Suprapubic skin (tissue), 3 donors: ENCODE data around the gene CELSR1.

Experiments
- POLR2A ChIP-seq, 2 donors: fragments of 450-650 bp; IDR thresholded peaks; one replicate each; pipeline ENCODE4 v1.6.1; 2017; ENCODE audit warnings: antibody characterized with exemption in 2 of 2, mild to moderate bottlenecking in 2 of 2, moderate library complexity in 2 of 2
- TF ChIP-seq, protein P1 (sequence below), 2 donors: fragments of 200-600 bp in 1 of 2; fragments of 450-650 bp in 1 of 2; sonication (generic) in 1 of 2; IDR thresholded peaks; one replicate each; pipeline ENCODE4 v1.5.1; 2016 to 2019; ENCODE audit warnings: antibody characterized with exemption in 2 of 2, mild to moderate bottlenecking in 1 of 2, moderate library complexity in 1 of 2

- TF ChIP-seq, protein P1, sequence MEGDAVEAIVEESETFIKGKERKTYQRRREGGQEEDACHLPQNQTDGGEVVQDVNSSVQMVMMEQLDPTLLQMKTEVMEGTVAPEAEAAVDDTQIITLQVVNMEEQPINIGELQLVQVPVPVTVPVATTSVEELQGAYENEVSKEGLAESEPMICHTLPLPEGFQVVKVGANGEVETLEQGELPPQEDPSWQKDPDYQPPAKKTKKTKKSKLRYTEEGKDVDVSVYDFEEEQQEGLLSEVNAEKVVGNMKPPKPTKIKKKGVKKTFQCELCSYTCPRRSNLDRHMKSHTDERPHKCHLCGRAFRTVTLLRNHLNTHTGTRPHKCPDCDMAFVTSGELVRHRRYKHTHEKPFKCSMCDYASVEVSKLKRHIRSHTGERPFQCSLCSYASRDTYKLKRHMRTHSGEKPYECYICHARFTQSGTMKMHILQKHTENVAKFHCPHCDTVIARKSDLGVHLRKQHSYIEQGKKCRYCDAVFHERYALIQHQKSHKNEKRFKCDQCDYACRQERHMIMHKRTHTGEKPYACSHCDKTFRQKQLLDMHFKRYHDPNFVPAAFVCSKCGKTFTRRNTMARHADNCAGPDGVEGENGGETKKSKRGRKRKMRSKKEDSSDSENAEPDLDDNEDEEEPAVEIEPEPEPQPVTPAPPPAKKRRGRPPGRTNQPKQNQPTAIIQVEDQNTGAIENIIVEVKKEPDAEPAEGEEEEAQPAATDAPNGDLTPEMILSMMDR (IDR thresholded peaks at IDR 0.05) = no peak
- no peak for TF ChIP-seq POLR2A (IDR thresholded peaks at IDR 0.05)
These were observed 91.5 kb downstream of the CELSR1 start for GRCh38 chr22:46445771-46446420.
